HG03342 (cell line): ENCODE measurements around the gene COLEC11.
"Not testable (repeated sequence)": the region's sequence is repeated elsewhere in the genome, so short reads cannot be mapped to it uniquely, and the experiment has no call there.

ENCODE experiments used
- ATAC-seq: cut with Tn5 transposase; IDR thresholded peaks from one replicate; pipeline ENCODE4 v1.9.1; 2021; ENCODE audit warnings: mild to moderate bottlenecking, moderate library complexity; ENCODE audit not compliant: unreplicated experiment

Gene COLEC11

DNA sequence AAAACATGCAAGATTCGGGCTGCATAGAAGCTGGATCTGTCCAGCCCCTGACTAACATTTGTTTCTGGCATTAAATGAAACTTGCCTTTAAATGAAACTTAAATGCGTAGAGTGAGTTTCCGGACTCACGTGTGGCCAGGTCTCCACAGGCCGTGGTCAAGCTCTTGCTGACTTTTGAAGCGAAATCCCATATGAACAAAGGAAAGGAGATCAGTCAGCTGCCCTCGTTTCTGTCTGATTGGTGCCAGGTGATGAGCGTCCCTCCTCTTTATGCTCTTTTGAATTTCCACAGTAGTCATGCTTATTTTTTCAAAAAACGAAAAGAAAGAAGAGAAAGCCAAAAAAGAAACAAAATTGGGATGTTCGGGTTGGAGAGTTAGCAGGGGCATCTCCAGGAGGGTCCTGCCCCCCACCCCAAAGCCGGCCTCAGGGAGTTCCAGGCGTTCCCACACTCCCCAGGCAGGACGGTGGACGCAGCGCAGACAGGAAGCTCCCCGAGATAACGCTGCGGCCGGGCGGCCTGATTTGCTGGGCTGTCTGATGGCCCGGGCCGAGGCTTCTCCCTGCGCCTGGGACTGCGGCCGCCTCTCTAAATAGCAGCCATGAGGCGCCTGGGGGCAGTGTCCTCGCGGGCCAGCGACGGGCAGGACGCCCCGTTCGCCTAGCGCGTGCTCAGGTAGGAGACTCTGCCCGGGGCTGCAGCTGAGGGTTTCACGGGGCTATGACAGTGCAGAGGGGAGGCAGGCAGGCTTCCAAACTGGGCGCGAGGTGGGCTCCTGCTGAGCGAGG lies at the start of gene COLEC11:
Gene COLEC11, plus strand, starts transcription at position 620 of the 789 bp plus-strand sequence. CDS start 9,229 bp downstream, outside the sequence.
- ATAC-seq = no peak

DNA sequence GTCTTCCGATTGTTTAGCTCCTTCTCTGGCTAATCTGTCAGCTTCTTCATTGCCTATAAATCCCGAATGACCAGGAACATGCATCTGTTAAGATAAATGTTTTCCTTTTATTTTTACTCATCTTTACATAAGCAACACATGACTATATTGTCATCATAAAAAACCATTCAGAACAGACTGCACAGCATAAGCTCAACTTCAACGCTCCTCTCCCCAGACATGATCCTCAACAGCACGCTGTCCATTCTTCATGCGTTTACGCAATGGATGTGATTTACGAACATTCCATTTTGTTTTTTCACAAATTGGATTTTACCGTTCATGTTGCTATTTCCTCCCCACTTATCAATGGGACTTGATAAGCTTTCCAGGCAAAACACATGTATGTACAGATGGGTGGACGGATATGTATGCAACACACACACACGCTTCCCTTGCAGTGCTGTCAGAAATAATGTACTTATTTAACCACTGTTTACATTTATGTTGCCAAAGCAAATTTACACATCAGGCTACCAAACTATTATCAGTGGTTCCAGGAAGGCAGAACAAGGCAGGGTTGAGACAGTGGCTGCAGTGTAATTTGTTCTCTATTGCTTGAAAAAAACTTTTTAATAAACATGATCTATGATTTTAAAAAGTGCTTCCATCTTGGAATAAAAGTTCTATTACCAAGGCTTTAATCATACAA lies 49.0 kb upstream of the COLEC11 start:
- no peak for ATAC-seq

DNA sequence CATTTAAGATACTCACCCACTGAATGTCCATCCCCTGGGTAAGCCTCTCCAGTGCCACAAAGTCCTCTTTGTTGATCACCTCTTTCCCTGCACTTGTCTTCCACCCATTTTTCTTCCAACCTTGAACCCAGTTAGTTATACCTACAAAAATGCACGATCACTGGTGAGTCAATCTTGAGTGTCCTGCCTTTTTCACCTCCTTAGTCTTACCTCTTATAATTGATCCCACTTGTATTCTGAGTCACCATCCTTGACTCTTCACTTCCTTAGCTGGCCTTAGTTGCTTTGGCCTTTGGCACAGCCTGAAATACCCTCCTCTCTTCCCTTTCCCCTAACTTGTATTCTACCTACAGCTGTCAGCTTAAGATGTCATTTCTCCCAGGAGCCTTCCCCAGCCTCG lies 47.0 kb upstream of the COLEC11 start:
- ATAC-seq = no peak

DNA sequence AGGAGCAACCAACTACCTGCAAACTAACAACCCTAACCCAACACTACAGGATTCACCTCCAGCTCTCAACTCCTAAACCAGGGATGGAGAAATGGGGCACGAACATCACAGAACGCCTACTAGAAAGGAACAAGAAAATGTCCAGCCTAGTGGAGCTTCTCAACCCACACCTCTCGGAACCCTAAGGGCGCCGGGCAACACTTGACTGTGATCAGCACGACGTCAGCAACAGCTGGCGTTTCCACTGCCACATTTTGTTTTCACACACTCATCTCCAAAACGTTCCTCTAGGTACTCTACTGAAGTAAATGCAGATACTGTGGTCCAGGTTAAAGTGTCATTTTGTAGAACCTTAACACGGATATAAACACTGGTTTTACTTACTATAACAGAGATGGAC lies 41.0 kb upstream of the COLEC11 start:
- no peak for ATAC-seq

DNA sequence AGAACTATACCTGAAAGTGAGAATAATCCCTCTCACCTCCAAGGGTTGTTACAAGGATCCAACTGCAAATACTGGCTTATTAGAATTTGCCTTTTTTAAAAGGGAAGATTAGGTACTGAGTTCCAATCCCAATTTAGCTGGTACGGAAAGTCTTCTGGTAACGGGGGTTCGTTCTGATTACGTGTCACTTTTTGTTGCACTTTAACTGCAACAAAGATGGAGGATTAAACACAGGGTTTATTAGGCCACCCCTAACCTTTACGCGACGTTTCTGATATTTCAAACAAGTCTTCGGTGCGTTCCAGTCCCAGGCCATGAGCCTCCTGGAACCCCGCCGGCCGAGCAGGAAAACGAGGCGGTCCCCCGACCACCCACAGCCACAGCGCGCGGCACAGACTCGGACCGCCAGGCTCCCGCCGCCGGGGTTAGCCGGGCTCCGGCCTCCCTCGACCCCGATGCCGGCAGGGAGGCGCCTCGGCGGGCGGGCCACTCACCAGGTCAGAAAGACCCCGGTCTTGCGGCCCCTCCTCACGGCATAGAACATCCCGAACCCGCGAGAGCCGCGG lies 37.2 kb upstream of the COLEC11 start:
- ATAC-seq = peak; percentile 24

DNA sequence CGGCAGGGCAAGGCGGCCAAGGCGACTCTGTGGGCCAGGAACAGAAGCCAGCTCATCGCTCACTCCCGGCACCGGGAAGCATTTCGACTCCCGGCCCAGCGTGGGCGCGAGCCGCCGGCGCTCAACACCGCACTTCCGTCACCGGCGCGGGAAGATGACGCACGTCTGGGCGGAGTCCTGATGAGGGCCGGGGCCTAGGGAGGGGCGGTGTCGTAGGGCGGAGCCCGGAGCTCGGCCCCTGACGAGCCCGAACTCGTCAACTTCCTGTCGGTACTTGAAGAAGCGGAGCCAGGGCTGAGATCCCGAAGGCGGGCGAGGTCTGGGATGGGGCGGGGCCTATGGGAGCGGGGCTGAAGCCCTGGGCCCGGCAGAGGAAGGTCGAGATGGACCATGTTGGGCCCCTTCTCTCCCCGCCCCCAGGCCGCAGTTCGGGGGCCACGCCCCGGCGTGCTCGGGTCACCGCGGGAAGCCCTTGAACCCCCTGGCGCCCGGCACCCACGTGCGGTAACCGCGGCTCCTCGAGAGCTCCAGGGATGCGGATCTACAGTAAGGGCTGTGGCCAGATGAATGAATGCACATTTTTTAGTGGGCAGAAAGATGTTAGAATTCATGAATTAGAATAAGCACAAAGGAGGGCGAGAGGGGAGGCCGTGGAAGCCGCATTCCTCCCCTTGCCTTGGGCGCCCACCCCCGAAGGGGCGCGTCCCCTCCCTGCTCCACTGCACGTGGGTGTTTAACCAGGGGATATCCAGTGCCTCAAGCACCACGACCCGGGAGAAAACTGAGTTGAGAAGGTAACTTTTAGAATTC lies 36.5 kb upstream of the COLEC11 start, which contains the start of gene RNASEH1:
Gene RNASEH1, minus strand, starts transcription at position 129 of the 810 bp plus-strand sequence. Its CDS starts 73 bp downstream, at position 56.
- ATAC-seq = peak; percentile 98

DNA sequence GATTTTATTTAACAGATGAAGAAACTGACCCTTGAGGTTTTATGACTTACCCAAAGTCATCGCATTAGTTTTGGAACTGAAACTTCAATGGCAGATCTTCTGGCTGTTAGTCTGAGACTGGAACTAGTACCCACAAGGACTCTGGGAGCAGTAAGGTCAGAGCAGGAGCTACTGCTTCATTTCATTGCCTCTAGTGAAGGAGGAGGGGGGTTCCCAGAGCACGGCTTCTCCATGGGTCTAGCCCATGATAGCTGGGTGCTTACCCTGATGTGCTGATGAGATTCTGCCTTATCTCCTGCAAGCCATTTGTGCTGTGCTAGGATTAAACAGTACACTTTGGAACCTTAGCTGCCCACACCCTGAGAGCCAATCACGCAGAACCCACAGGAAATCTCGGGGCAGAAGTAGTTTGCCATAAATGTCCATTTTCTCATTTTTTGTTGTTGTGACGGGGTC lies 31.4 kb upstream of the COLEC11 start:
- ATAC-seq = no peak

DNA sequence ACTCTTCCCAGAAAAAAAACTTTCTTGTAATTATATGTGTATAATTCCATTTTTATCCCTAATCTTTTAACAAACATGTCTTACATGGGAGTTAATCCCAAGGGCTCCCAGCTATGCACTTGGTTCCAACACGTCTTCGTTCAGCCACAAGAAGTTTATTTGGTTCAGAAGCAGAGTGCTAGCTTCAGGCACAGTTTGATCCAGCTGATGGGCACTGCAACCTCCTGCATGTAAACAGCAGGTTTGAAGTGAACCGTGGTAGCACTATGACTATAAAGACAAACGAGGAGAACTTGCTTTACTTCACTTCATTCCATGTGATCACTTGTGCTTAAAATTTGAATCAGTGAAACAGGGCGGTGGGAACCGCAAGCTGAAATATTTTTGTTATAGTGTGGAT lies 29.8 kb upstream of the COLEC11 start:
- ATAC-seq = no peak

DNA sequence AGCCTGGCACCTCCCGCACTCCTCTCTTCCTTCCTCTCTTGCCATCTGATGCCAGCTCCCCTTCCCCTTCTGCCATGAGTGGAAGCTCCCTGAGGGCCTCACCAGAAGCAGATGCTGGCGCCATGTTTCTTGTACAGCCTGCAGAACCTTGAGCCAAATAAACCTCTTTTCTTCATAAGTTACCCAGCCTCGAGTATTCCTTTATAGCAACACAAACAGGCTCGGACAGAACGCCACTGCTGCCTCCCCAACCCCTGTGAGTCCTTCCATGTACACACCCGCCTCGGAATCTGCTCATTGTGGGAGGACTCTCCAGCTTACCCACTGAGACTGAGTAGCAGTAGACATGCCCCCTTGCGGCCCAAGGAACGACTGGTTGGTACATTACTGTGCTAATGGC lies 28.1 kb upstream of the COLEC11 start:
- ATAC-seq = no peak

DNA sequence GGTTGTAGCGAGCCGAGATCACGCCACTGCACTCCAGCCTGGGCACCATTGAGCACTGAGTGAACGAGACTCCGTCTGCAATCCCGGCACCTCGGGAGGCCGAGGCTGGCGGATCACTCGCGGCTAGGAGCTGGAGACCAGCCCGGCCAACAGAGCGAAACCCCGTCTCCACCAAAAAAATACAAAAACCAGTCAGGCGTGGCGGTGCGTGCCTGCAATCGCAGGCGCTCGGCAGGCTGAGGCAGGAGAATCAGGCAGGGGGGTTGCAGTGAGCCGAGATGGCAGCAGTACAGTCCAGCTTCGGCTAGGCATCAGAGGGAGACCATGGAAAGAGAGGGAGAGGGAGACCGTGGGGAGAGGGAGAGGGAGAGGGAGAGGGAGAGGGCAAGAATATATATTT lies 25.3 kb upstream of the COLEC11 start:
- ATAC-seq = not testable (repeated sequence)

DNA sequence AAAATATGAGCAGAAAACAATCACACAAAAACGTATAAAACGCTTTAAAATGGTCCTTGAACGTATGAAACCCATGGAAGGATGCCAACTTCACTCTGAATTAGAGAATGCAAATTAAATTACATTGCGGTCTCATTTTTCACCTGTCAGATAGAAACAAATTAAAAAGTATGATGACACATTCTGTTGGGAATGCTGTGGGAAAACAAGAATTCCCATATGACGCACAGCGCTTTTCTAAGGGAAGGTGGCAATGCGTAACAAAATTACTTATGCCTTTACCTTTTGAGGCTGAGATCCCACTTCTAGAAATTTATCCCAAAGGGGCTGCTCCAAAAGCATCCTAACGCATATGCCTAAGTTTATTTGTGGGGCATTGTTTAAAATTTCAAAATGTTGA lies 23.6 kb upstream of the COLEC11 start:
- no peak for ATAC-seq

DNA sequence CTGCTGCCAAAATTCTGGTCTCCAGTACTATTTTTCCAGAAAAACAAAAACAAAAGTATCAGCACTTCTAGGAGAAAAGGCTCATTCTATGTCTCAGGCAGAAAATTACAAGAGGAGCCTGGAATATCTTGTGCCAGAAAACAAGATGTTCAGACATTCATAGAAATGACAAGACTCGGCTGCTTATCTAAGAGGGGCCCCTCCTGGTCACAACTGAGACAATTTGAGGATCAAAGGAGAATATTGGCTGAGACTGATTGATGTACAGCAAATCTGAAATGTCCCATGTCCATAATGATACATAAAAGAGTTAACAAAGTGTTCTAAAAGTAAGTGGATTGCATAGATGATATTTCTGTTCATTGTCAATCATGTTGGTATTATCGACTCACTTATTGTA lies 22.3 kb upstream of the COLEC11 start:
- no peak for ATAC-seq

DNA sequence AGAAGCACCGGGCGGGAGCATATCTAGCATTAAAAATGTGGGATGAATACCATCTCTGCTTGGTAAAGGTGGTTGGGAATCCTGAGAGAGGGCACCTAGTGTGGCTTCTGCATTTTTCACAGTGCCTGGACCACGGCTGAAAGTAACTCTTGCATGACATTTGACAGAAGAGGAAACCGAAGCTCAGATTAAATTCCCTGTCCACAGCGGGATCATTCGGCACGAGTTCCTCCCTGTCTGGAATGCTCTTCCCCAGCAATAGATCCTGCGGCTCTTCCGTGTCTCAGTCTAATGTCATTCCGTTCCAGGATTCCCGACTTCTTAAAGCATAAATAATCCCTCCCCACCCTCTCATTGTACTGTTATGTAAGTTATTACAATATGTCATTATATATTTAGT lies 20.8 kb upstream of the COLEC11 start:
- ATAC-seq = no peak

DNA sequence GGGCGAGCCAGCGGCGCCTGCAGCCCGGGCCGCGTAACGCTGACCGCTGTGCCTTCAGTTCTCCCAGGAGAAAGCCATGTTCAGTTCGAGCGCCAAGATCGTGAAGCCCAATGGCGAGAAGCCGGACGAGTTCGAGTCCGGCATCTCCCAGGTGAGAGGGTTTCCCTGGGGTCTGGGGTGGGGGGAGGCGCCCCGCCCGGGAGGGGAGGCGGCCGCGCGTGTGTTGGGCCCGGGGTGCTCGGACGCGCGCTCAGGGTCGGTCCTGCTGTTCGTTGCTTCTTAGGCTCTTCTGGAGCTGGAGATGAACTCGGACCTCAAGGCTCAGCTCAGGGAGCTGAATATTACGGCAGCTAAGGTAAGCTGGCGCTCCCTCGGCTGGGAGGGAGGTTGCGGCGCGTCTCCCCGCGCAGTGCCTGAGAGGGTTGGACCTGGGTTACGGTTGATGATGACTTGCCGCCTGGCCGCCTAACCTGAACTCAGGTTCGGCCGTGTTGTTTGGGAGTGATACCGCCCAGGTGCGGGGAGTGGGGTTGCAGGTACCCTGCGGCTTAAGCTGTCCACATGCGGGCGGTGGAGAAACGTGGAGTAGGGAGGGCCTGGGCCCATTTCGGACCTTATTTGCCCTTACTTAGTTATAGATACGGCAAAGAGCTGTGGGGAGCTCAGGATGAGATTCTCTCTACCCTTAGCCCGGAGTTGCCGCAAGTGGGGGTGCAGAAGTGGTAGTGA lies 19.2 kb upstream of the COLEC11 start:
- ATAC-seq = peak; percentile 27

DNA sequence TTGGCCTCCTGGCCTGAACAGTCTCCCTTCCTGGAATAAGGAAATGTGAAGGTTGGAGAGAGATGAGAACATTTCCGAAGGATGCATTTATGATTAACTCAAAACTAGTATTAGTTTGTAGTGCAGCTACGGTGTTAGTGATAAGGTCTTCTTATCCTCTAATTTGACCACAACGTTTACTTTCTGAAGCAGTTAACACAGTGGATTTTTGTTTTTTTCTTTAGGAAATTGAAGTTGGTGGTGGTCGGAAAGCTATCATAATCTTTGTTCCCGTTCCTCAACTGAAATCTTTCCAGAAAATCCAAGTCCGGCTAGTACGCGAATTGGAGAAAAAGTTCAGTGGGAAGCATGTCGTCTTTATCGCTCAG lies 18.7 kb upstream of the COLEC11 start:
- not testable (repeated sequence) for ATAC-seq

DNA sequence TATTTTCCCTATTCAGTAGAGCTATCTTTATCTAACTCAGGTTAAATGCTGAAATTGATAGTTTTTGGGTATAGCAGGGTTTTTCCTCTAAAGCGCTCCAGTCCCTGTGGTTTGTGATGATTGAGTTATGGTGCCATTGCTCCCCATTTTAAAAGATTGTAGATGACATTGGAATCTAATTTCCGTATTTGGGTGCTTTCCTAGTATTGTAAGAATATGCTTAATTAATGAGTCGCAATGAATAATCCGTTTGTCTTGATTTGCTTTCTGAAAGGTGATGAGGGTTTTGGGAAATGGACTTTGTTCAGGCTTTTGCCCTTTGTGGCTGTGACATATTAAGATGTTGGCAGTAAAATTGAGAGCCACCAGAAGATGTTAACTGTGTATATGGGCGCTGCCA lies 15.9 kb upstream of the COLEC11 start:
- no peak for ATAC-seq

DNA sequence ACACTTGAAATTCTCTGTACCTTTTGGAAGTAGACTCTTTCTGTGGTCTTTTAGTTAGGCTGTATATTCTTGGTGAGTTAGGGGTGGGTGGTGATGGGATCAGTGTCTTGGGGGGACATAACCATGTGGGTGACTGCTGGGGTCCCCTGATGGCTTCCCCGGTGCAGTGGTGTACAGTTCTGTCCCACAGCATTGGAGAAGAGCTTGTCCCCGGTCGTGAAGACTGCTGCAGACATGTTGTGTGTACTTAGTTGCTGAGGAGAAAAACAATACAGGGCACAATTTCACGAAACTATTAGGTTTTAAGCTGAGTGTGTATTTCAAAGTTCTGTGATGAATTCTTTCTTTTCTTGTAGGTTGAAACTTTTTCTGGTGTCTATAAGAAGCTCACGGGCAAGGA lies 14.5 kb upstream of the COLEC11 start:
- ATAC-seq = no peak

DNA sequence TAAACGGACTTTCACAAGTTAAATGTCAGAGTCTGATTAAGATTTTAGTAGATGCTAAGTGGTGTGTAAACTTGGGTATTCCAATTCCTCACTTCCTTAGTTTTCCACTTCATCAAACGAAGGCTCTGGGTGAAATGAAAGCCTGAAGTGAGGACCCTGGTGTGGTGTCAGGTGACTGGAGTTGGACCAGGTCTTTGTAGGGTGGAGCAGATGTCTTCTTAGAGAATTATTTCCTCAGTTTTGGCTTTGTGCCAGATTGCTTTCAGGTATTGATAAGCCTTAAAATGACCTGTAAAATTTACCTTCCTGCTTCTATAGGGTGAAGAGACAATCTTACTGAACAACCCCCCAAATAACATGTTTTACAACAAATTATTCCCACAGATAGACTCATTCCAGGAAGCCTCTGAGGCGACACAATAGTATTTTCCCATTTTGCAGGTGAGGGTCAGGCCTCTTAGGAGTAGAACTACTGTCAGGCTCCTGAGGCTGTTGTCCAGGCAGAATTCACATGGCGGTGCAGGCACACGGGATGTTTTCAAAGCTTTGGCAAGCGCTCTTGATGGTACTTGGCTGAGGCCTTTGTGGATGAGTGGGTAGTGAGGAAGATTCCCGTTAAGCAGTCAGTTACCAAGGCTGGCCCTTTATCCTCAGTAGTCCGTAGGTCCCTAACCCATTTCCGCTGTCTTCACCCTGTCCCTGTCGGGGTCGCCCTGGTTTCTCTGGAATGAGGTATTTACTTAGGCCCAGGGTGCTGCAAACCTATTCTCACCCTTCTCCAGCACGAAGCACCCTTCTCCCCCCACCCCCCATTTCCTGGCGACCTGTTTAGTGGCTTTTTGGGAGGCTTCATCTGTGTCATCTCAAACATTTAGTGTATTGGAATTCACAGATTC lies 13.3 kb upstream of the COLEC11 start:
- no peak for ATAC-seq

DNA sequence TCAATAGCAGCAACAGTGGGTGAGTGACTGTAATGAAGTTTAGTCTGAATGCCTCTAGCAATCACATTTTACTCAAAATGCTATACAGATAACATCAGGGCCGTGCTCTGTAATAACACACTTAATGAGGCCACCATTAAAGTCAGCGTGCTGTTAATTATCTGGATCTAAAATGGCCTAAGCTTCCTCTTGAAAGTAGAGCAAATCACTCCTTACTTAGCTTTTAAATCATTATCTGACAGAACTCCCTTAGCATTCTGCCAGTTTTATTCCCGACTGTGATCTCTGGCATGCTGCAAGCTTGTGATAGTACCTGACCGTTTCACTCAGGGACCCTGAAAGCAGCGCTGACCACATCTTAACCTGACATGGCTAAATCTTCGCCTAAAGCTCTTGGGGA lies 10.8 kb upstream of the COLEC11 start:
- no peak for ATAC-seq
